DOHH2 (cell line): ENCODE data around the gene FGG.
"Not testable (repeated sequence)": the region's sequence is repeated elsewhere in the genome, so short reads cannot be mapped to it uniquely, and the experiment has no call there.

Experiments used
- H3F3A ChIP-seq: fragments of 200-600 bp; sonication (generic), shearing (Covaris generic); 2 replicates; pipeline ENCODE4 v1.6.0; 2016; ENCODE audit warnings: antibody characterized with exemption, mild to moderate bottlenecking; ENCODE audit not compliant: control insufficient read depth, insufficient read depth
- H3K27ac ChIP-seq: fragments of 200-600 bp; sonication (generic); 2 replicates; pipeline ENCODE4 v1.5.1; 2014; ENCODE audit warnings: low read depth, mild to moderate bottlenecking, low read length, moderate library complexity
- H3K27me3 ChIP-seq: fragments of 200-600 bp; sonication (generic); 2 replicates; pipeline ENCODE4 v1.6.1; 2014; ENCODE audit warnings: mild to moderate bottlenecking, low read length, mixed read lengths; ENCODE audit not compliant: control insufficient read depth
- H3K36me3 ChIP-seq: fragments of 200-600 bp; sonication (generic); 2 replicates; pipeline ENCODE4 v1.6.1; 2014; ENCODE audit warnings: mild to moderate bottlenecking, low read length, moderate library complexity, mixed read lengths; ENCODE audit not compliant: control insufficient read depth
- H3K4me1 ChIP-seq: fragments of 200-600 bp; sonication (generic); 2 replicates; pipeline ENCODE4 v1.6.1; 2014; ENCODE audit warnings: mild to moderate bottlenecking, low read length, mixed read lengths; ENCODE audit not compliant: control insufficient read depth
- H3K4me2 ChIP-seq: fragments of 200-600 bp; sonication (generic); 2 replicates; pipeline ENCODE4 v1.6.0; 2014; ENCODE audit warnings: mild to moderate bottlenecking, low read length, moderate library complexity
- H3K4me3 ChIP-seq: fragments of 200-600 bp; sonication (generic); 2 replicates; pipeline ENCODE4 v1.5.1; 2014; ENCODE audit warnings: mild to moderate bottlenecking, low read length, mixed read lengths
- H3K79me2 ChIP-seq: fragments of 200-600 bp; sonication (generic); 2 replicates; pipeline ENCODE4 v1.6.1; 2014; ENCODE audit warnings: mild to moderate bottlenecking, low read length, mixed read lengths; ENCODE audit not compliant: control insufficient read depth
- H3K9me2 ChIP-seq: fragments of 200-600 bp; sonication (generic); replicated peaks from 2 replicates; pipeline ENCODE4 v1.6.1; 2014; ENCODE audit warnings: mild to moderate bottlenecking, low read length, mixed read lengths; ENCODE audit not compliant: control insufficient read depth
- H3K9me3 ChIP-seq: fragments of 200-600 bp; sonication (generic); 2 replicates; pipeline ENCODE4 v1.6.1; 2014; ENCODE audit warnings: antibody characterized with exemption, low read length, mixed read lengths; ENCODE audit not compliant: control insufficient read depth, insufficient read depth
- H4K20me1 ChIP-seq: fragments of 200-600 bp; sonication (generic); 2 replicates; pipeline ENCODE4 v1.6.0; 2014; ENCODE audit warnings: low read depth, mild to moderate bottlenecking, antibody characterized with exemption, low read length, moderate library complexity; ENCODE audit not compliant: control insufficient read depth, insufficient read depth
- EZH2phosphoT487 ChIP-seq: fragments of 200-600 bp; sonication (generic); IDR thresholded peaks from 2 replicates; pipeline ENCODE4 v1.6.1; 2017; ENCODE audit warnings: borderline replicate concordance, mild to moderate bottlenecking, antibody characterized with exemption, low read length, moderate library complexity, mixed read lengths
- TF ChIP-seq, protein P1 (sequence below): fragments of 200-600 bp; sonication (generic); IDR thresholded peaks from one replicate; pipeline ENCODE4 v1.5.1; 2014; ENCODE audit warnings: antibody characterized with exemption, mild to moderate bottlenecking, low read depth, low read length; ENCODE audit not compliant: poor library complexity, severe bottlenecking

FGG gene

DNA sequence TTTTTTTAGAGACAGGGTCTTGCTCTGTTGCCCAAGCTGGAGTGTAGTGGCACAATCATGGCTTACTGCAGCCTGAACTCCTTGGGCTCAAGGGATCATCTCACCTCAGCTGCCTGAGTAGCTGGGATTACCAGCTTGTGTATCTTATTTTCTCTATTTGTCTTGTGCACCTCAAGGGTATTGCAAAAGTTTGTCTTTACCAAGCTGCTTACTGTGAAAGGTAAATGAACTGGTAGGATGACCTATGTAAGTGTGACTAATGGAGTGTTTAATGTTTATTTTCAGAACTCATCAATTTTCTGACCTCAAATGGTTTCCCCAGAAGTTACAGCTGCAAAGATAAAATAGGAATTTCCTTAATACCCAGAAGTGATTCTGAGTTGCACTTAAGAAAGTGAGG, 16.6 kb downstream of the FGG start:
- Histone ChIP-seq H3K4me3 (no peak overlapping the region), H3K4me1 (no peaks in the 10 kb centered on the region), H3K36me3 (no peaks in the 10 kb centered on the region), H3K9me2 (no peaks in the 10 kb centered on the region), H3K27ac (no peak overlapping the region), H3K9me3 (no peaks in the 10 kb centered on the region), H3K4me2 (no peak overlapping the region), H4K20me1 (no peaks in the 10 kb centered on the region), H3K27me3 (no peaks in the 10 kb centered on the region), H3K79me2 (no peaks in the 10 kb centered on the region), H3F3A (no peaks in the 10 kb centered on the region)
- TF ChIP-seq, protein P1, sequence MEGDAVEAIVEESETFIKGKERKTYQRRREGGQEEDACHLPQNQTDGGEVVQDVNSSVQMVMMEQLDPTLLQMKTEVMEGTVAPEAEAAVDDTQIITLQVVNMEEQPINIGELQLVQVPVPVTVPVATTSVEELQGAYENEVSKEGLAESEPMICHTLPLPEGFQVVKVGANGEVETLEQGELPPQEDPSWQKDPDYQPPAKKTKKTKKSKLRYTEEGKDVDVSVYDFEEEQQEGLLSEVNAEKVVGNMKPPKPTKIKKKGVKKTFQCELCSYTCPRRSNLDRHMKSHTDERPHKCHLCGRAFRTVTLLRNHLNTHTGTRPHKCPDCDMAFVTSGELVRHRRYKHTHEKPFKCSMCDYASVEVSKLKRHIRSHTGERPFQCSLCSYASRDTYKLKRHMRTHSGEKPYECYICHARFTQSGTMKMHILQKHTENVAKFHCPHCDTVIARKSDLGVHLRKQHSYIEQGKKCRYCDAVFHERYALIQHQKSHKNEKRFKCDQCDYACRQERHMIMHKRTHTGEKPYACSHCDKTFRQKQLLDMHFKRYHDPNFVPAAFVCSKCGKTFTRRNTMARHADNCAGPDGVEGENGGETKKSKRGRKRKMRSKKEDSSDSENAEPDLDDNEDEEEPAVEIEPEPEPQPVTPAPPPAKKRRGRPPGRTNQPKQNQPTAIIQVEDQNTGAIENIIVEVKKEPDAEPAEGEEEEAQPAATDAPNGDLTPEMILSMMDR: no peak
- TF ChIP-seq EZH2phosphoT487: no peak

DNA sequence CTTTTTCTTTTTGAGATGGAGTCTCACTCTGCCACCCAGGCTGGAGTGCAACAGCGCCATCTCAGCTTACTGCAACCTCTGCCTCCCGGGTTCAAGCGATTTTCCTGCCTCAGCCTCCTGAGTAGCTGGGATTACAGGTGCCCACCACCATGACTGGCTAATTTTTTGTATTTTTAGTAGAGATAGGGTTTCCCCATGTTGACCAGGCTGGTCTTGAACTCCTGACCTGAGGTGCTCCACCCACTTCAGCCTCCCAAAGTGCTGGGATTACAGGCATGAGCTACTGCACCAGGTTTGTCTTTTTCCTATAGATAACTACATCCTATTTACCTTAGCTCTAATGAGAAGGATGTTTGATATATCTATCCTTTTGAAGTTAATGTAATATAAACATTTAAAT, 18.1 kb downstream of the FGG start:
- not testable (repeated sequence) for H3K27me3 ChIP-seq, H3K4me3 ChIP-seq, H3K79me2 ChIP-seq, H3K4me1 ChIP-seq, H3K9me2 ChIP-seq, H3K36me3 ChIP-seq, H3K4me2 ChIP-seq, H3F3A ChIP-seq, H4K20me1 ChIP-seq, H3K27ac ChIP-seq, H3K9me3 ChIP-seq

DNA sequence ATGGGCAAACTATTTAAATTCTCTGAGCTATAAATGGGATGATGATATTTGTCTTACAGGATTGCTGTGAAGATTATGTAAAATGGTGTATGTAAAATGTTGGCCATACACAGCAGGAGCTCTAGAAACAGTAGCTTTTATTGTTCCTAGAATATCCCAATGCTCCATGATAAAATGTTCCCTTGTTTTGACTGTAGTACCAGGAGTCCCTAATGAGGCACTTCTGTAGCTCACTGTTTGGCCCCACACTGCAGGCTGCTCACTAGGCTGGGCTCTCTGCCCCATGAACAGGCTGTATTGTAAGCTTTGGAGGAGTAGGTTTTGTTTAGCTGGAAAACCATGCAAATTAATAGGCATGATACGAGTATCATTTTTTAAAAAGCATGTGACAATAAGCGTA, 18.6 kb downstream of the FGG start:
- Histone ChIP-seq H3K4me3 (no peak overlapping the region), H4K20me1 (no peaks in the 10 kb centered on the region), H3K36me3 (no peaks in the 10 kb centered on the region), H3K79me2 (no peaks in the 10 kb centered on the region), H3K4me1 (no peaks in the 10 kb centered on the region), H3F3A (no peaks in the 10 kb centered on the region), H3K4me2 (no peak overlapping the region), H3K9me2 (no peaks in the 10 kb centered on the region), H3K9me3 (no peaks in the 10 kb centered on the region), H3K27me3 (no peaks in the 10 kb centered on the region), H3K27ac (no peak overlapping the region)
- no peak for TF ChIP-seq EZH2phosphoT487
- TF ChIP-seq, protein P1: no peak

DNA sequence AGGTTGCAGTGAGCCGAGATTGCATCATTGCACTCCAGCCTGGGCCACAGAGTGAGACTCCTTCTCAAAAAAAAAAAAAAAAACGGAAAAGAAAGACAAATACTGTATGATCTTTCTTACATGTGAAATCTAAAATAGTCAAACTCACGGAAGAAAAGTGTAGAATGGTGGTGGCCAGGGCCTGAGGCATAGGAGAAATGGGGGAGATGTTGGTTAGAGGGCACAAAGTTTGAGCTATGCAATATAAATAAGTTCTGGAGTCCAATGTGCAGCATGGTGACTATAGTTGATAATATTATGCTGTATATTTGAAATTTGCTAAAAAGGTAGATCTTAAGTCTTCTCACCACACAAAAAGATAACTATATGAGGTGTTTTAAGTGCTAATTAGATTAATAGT, 20.6 kb downstream of the FGG start:
- H3K27ac ChIP-seq: no peak overlapping the region
- no peaks in the 10 kb centered on the region for H3K27me3 ChIP-seq
- H3K4me2 ChIP-seq: no peak overlapping the region
- no peak for TF ChIP-seq EZH2phosphoT487
- TF ChIP-seq, protein P1: no peak
- no peaks in the 10 kb centered on the region for H3K4me1 ChIP-seq
- no peaks in the 10 kb centered on the region for H3F3A ChIP-seq
- H3K9me2 ChIP-seq: no peaks in the 10 kb centered on the region
- no peaks in the 10 kb centered on the region for H3K79me2 ChIP-seq
- H4K20me1 ChIP-seq: no peaks in the 10 kb centered on the region
- no peaks in the 10 kb centered on the region for H3K9me3 ChIP-seq
- no peak overlapping the region for H3K4me3 ChIP-seq
- H3K36me3 ChIP-seq: no peaks in the 10 kb centered on the region
